Smooth muscle cell (in vitro differentiated cells): ENCODE results near the gene ZNF217. TPM values are rescaled to one million over a fixed set of nuclear protein-coding genes. Genes with fewer than 3 reads are reported as not detected.
"Not testable (repeated sequence)": the region's sequence is repeated elsewhere in the genome, so short reads cannot be mapped to it uniquely, and the experiment has no call there.

Source experiments
- DNase-seq: peaks from one replicate; lab custom pipeline; 2025; ENCODE audit not compliant: unreplicated experiment; lab: John Stamatoyannopoulos, UW
- H2AFZ ChIP-seq: fragments of 200-600 bp; sonication (generic); 2 replicates; pipeline ENCODE4 v1.6.0; 2016; ENCODE audit warnings: antibody characterized with exemption, low read depth, mild to moderate bottlenecking
- H3F3A ChIP-seq: fragments of 200-600 bp; sonication (generic); 2 replicates; pipeline ENCODE4 v1.6.0; 2017; ENCODE audit warnings: antibody characterized with exemption, low read depth
- H3K27ac ChIP-seq: fragments of 200-600 bp; sonication (generic); 2 replicates; pipeline ENCODE4 v1.5.1; 2016; ENCODE audit warnings: low read depth, mild to moderate bottlenecking
- H3K27me3 ChIP-seq: fragments of 200-600 bp; sonication (generic); 2 replicates; pipeline ENCODE4 v1.6.1; 2016; ENCODE audit warnings: low read depth, mild to moderate bottlenecking
- H3K36me3 ChIP-seq: fragments of 200-600 bp; sonication (generic); 2 replicates; pipeline ENCODE4 v1.5.1; 2016; ENCODE audit warnings: low read depth
- H3K4me1 ChIP-seq: fragments of 200-600 bp; sonication (generic); 2 replicates; pipeline ENCODE4 v1.5.1; 2016; ENCODE audit warnings: low read depth
- H3K4me2 ChIP-seq: fragments of 200-600 bp; sonication (generic); 2 replicates; pipeline ENCODE4 v1.6.0; 2016; ENCODE audit warnings: mild to moderate bottlenecking
- H3K4me3 ChIP-seq: fragments of 200-600 bp; sonication (generic); 2 replicates; pipeline ENCODE4 v1.5.1; 2016; ENCODE audit warnings: mild to moderate bottlenecking
- H3K79me2 ChIP-seq: fragments of 200-600 bp; sonication (generic); 2 replicates; pipeline ENCODE4 v1.6.0; 2016; ENCODE audit warnings: low read depth, mild to moderate bottlenecking
- H3K9ac ChIP-seq: fragments of 200-600 bp; sonication (generic); 2 replicates; pipeline ENCODE4 v1.6.0; 2016; ENCODE audit warnings: low read depth
- H3K9me3 ChIP-seq: fragments of 200-600 bp; sonication (generic); replicated peaks from 2 replicates; pipeline ENCODE4 v1.5.1; 2016; ENCODE audit warnings: low read depth
- H4K20me1 ChIP-seq: fragments of 200-600 bp; sonication (generic); 2 replicates; pipeline ENCODE4 v1.6.0; 2016; ENCODE audit warnings: low read depth
- CTCF ChIP-seq: fragments of 200-600 bp; sonication (generic); IDR thresholded peaks from 2 replicates; pipeline ENCODE4 v1.5.1; 2017; ENCODE audit warnings: borderline replicate concordance, mild to moderate bottlenecking, antibody characterized with exemption; ENCODE audit not compliant: insufficient read depth, poor library complexity, severe bottlenecking
- WGBS: methylation state at CpG from one replicate; pipeline ENCODE4 v1.1.7; 2016; ENCODE audit warnings: low lambda C conversion rate; 5-methylcytosine and 5-hydroxymethylcytosine counted together
- polyA plus RNA-seq: library from polyadenylated mRNA; unstranded; fragments of >200 nt; fragmentation: Nextera tagmentation; extraction: Ambion mirVana; gene quantifications from 2 replicates; pipeline ENCODE4 v1.2.1, GENCODE V29; 2016
- small RNA-seq: library from RNA; depleted of rRNA; stranded (forward); fragments of <200 nt; gene quantifications from one replicate; pipeline ENCODE3, GENCODE V24; 2014
- total RNA-seq: library from RNA; depleted of rRNA; stranded (reverse); fragments of >200 nt; gene quantifications from 2 replicates; pipeline ENCODE4 v1.2.3, GENCODE V29; 2014

The ZNF217 gene
- total and polyA plus RNA-seq, 2 experiments from 2014 or later: 3.9 to 42.2 TPM

GRCh38 chr20:53522696-53523095 is 70.9 kb downstream of the ZNF217 start:
- H3K27me3 ChIP-seq: no peaks in the 10 kb centered on the region
- 97% methylated on average over 5 of the region's 5 CpGs for WGBS
- TF ChIP-seq CTCF: no peak

GRCh38 chr20:53522026-53522425 is 71.6 kb downstream of the ZNF217 start:
- no peaks in the 10 kb centered on the region for H3K36me3 ChIP-seq
- no peak overlapping the region for H3K4me2 ChIP-seq
- H3K27me3 ChIP-seq: no peaks in the 10 kb centered on the region
- WGBS: 97% methylated on average over 3 of the region's 3 CpGs
- TF ChIP-seq CTCF: no peak
- no peaks in the 10 kb centered on the region for H3K9me3 ChIP-seq
- no peak for DNase-seq
- no peak overlapping the region for H3K4me3 ChIP-seq
- H3K79me2 ChIP-seq: no peaks in the 10 kb centered on the region
- H3K27ac ChIP-seq: no peak overlapping the region
- H3K4me1 ChIP-seq: no peaks in the 10 kb centered on the region
- H3K9ac ChIP-seq: no peak overlapping the region
- H4K20me1 ChIP-seq: no peaks in the 10 kb centered on the region
- no peaks in the 10 kb centered on the region for H3F3A ChIP-seq
- no peak overlapping the region for H2AFZ ChIP-seq

More at GRCh38 chr20:53522696-53523095, 70.9 kb downstream of the ZNF217 start:
- Histone ChIP-seq H3K36me3 (no peaks in the 10 kb centered on the region), H2AFZ (no peak overlapping the region), H3K4me1 (no peaks in the 10 kb centered on the region), H3K4me2 (no peak overlapping the region), H3K4me3 (no peak overlapping the region), H3K9me3 (no peaks in the 10 kb centered on the region), H3K79me2 (no peaks in the 10 kb centered on the region), H4K20me1 (no peaks in the 10 kb centered on the region), H3F3A (no peaks in the 10 kb centered on the region), H3K9ac (no peak overlapping the region), H3K27ac (no peak overlapping the region)
- DNase-seq: no peak

- DNase-seq, H3K9ac ChIP-seq, H3F3A ChIP-seq, H4K20me1 ChIP-seq, H3K27me3 ChIP-seq, H3K79me2 ChIP-seq, H3K4me2 ChIP-seq, H2AFZ ChIP-seq, H3K27ac ChIP-seq, H3K36me3 ChIP-seq, H3K4me3 ChIP-seq, H3K9me3 ChIP-seq, H3K4me1 ChIP-seq: not testable (repeated sequence)
- 47% methylated on average over 5 of the region's 5 CpGs for WGBS
Measured at GRCh38 chr20:53521421-53521820, 72.2 kb downstream of the ZNF217 start.

GRCh38 chr20:53517146-53517545 is 76.5 kb downstream of the ZNF217 start:
- no peak overlapping the region for H2AFZ ChIP-seq
- no peak overlapping the region for H3K4me3 ChIP-seq
- no peaks in the 10 kb centered on the region for H3K27me3 ChIP-seq

More at GRCh38 chr20:53517146-53517545, 76.5 kb downstream of the ZNF217 start:
- Histone ChIP-seq H3K79me2 (no peaks in the 10 kb centered on the region), H3F3A (no peaks in the 10 kb centered on the region), H3K4me1 (no peaks in the 10 kb centered on the region), H3K9me3 (no peaks in the 10 kb centered on the region), H3K4me2 (no peak overlapping the region), H3K36me3 (no peaks in the 10 kb centered on the region), H3K9ac (no peak overlapping the region), H4K20me1 (no peaks in the 10 kb centered on the region), H3K27ac (no peak overlapping the region)
- DNase-seq: no peak
- 89% methylated on average over 13 of the region's 13 CpGs for WGBS
- TF ChIP-seq CTCF: no peak

Small RNAs within 50 kb of the gene (small RNA-seq; reads per million reads assigned to genes)
- gene RF00019: not detected
